HG02610 (cell line): ENCODE results near the gene RESP18.
A peak's percentile ranks its signal among the peaks of the same experiment; 100 is the strongest.

ENCODE experiments used
- ATAC-seq: cut with Tn5 transposase; IDR thresholded peaks from one replicate; pipeline ENCODE4 v1.9.1; 2021; ENCODE audit warnings: mild to moderate bottlenecking, moderate library complexity; ENCODE audit not compliant: unreplicated experiment

Gene RESP18

GRCh38 chr2:219332542-219332941 is at the start of gene RESP18:
RESP18 (minus strand) TSS chr2:219332744.
- no peak for ATAC-seq

DNA sequence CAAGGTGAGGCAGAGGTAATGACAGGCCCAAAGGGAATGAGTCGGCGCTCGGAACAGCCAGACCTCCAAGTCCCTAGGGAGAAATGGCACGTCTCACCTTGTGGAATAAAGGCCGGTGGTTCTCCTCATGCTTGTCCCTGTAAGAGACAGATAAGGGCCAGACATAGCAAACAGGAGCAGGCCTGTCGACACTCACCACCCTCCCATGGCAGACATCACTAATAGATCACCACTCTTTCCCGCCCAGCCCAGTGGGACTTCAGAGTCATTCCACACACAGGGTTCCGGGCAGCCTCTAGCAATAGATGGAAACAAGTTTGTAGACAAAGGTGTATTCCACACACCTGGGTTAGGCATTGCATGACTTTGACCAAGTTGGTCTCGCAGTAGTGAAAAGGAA is 48.9 kb upstream of the RESP18 start:
- no peak for ATAC-seq

DNA sequence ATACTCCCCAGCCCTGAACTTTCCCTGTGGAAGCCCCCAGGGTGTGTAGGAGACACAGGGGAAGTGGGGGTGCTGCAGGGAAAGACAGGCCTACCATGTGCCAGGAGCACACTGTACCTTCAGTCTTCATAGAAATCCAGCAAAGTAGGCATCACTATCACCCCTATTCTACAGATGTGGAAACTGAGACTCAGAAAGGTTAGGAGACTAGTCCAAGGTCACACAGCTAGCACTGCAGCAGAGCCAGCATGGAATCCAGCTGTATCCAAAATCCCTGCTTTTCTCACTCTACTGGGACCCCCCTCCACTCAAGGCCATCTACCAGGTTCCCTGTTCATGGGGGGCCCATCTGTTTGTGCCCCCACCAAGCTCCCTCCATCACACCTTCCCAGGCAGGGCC is 48.4 kb upstream of the RESP18 start:
- ATAC-seq, result no peak

GRCh38 chr2:219378163-219378851 is 45.8 kb upstream of the RESP18 start:
- ATAC-seq, result no peak

DNA sequence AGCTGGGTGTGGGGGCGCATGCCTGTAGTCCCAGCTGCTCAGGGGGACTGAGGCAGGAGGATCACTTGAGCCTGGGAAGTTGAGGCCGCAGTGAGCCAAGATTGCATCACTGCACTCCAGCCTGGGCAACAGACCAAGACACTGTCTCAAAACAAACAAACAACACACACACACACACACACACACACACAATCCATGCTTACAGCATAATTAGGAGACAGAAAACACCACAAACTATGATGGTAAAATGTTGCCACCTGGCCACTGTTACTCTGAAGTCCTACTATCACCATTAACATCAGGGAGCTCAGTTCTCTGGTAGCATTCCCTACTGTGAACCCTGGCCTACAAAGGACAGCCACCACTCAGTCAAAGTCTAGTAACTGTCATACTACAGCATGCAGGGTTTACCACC is 36.9 kb upstream of the RESP18 start:
- ATAC-seq, result no peak

GRCh38 chr2:219368690-219369191 is 36.2 kb upstream of the RESP18 start:
- no peak for ATAC-seq

DNA sequence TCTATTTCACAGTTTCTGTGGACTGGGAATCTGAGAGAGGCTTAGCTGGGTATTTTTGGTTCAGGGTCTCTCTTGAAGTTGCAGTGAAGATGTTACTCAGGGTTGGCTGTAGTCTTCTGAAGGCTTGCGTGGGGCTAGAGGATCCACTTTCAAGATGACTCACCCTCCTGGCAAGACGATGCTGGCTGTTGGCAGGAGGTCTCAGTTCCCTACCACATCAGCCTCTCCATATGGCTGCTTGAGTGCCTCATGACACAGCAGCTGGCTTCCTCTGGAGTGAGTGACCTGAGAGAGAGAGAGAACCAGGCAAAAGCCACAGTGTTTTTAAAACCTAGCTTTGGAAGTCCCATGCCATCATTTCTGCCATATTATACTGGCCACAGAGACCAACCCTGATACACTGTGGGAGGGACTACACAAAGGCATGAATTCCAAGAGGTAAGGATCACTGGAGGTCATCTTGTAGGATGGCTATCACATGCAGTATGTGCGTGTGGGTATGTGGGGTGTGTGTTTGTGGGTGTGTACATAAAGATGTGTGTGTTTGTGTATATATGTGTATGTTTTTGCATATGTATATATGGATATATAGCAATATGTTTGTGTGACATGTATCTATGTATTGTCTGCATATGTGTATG is 30.1 kb upstream of the RESP18 start:
- peak; percentile 86 for ATAC-seq

DNA sequence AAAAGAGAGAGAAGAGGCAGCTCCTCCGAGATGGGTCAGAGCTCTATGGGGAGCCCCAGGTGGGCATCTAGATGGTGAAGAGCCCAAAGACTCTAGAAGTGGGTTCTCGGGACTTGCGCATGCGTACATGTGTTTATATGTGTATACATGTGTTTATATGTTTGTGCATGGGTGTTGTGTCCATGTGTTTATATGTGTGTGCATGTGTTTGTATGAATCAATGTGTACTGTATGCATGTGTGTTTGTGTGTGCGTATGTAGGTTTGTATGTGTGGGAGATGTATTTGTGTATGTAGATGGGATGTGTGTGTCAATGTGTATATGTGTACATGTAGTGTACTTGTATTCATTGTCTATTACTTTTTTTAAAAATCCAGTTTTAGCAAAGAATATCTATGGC is 29.5 kb upstream of the RESP18 start:
- peak; percentile 3 for ATAC-seq

GRCh38 chr2:219358170-219359075 is 25.9 kb upstream of the RESP18 start:
- no peak for ATAC-seq

- no peak for ATAC-seq
These were observed 24.3 kb upstream of the RESP18 start for GRCh38 chr2:219356834-219357233.

GRCh38 chr2:219354582-219354981 is 22.0 kb upstream of the RESP18 start:
- no peak for ATAC-seq

- ATAC-seq, result no peak
These were observed 20.6 kb upstream of the RESP18 start for GRCh38 chr2:219353129-219353528.

- no peak for ATAC-seq
These were observed 20.0 kb upstream of the RESP18 start for GRCh38 chr2:219352448-219353023.

DNA sequence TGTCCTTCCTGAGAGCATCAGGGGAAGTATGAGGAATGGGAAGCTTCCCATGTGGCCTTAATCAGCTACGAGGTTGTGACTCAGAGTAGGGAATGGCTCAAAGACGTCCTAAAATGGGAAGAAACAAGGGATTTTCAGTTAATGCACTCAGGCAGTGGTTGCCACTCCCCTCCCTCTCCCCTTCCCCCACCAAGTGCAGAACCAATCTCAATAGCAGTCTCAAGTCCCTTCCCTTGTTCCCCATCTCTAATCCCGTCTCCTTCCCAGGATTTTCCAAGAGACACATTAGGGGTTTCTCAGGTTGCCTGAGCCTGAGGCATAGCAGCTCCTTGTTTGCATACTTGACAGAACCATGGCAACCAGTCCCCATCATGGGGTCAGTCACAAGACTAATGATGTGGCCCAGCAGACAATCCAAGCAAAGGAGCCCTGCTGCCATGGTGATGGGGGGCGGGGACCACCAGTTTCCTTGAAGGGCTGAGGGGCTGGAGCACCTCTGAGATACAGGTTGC is 18.2 kb upstream of the RESP18 start:
- no peak for ATAC-seq

DNA sequence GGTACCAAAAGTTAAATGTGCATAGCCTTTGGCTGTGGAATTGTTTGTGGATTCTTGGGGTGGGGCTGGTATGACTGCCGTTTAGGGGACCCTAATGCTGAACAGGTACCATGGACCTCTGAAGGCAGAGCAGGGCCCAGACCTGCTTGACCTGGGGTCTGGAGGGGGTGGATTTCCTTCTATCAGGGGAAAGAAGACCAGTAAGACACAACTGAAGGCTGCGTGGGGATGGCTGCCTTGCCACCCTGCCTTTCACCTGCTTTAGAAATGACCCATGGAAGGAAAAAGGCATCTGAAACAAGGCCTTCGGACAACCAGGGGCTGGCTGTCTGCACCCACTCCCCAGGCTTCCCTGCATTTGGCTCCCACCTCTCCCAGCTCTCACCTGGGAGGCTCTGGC is 17.7 kb upstream of the RESP18 start:
- no peak for ATAC-seq

DNA sequence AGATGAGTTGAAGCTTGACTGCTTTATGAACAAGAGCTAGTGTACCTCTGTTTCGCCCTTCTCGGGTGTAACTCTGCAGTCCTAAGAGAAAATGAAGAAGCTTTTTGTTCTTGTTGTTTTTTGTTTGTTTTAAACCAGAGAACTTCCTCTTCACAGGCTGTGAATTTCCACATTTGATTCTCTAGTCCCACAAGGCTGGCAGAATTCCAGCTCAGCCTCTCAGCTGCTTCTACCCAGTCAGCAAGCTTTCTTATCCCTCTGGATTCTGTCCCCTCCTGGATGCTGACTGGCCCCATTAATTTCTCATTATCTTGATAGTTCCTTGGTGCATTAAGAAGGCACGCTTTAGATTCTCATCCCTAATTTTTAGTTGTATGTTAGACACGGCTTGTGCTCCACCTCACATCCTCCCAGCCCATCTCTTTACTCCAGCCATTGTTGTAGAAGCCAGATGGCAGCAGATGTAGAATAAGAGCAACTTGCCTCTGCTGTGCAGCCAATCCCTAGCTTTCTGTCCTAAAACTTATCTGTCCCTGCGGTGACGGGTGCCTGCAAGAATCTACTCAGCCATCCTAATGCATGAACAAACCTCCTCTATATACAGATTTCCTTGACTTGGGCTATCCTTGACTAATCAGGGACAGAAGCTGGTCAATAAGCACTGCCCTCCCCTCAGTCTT is 12.3 kb upstream of the RESP18 start:
- ATAC-seq, result no peak

DNA sequence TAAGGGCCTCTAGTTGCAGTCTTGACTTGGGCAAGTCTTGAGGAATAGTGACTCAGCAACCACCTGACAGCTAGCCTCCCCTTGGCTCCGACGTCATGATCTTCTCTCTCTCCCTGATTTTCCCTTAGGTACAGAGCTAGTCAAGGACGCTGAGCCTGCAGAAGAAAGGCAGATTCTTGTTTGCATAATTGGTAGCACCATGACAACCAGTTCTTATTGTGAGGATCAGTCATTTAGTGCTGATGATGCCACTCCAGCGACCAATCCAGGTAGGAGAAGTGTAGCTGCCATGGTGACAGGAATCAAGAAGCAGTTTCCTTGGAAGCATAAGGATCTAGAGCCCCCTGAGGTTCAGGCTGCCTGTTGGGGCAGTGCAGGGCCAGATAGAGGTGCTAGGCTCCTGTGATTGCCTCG is 2.8 kb upstream of the RESP18 start:
- no peak for ATAC-seq

DNA sequence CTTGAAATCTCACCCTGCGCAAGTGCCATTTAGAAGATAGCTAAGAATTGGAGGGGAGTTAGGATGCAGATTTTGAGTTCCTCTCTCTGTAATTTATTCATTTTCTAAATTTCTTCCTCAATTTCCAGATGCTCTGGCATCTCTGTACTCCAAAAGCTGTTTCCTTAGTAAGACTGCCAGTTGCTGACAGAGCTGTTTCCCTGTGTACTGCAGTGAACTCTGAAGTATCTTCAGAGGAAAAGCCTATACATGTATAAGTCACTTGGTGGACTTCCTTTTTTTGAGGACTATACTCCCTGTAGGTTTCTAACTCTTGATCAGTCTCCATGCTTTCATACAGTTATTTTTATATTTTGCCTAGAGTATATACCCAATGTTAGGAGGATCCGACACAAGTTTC is 1.5 kb upstream of the RESP18 start:
- no peak for ATAC-seq

DNA sequence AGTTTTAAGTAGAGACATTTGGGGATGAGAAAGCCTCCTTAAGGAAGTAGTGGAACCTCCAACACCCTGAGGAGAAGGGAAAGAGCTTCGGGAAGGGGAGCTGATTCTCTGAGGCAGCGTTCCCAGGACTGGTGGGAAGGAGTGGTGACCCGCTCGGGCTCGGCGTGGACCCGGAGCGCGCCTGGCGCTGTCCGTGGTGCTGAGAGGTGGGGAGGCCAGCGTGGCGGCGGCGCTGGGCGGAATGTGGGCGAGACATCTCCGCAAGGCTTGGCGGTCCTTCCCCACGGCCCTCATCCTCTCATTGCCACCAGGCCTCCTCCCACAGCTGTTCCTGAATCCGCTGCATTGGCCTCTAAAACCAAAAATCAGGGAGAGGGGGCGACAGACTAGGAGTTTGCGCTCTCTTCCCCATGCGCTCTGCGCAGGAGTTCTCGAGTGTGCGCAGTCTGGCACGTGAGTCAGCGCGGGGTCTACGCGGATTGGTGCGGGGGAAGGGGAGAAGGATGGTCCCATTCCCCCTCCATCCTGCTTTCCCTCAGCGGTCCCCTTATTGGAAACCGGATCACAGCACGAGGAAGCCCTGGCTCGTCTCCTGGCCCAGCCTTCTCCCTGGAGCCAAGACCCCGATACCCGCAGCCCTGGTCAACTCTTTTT is 857 bp downstream of the RESP18 start:
- ATAC-seq, result no peak

DNA sequence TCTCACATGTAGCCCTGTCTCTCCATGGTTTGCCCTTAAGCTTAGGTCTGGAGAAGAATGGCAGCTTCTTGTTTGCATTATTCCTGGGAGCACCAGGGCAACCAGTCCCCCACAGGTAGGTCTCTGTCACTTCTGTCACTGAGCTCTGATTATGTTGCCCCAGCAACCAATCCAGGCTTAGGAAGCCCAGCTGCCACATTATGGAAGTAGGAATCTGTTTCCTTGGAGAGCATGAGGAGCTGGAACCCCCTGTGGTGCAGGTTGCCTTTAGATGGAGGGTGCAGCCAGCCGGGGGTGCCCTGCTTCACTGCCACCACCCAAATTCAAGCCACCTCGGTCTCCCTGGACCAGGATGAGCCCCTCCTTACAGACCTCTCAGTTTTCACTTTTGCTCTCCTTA is 4.8 kb downstream of the RESP18 start:
- no peak for ATAC-seq
